HG03139 (cell line): Measurements from ENCODE around the gene LRPAP1.

ENCODE experiments used
- ATAC-seq: cut with Tn5 transposase; IDR thresholded peaks from one replicate; pipeline ENCODE4 v1.9.1; 2021; ENCODE audit not compliant: unreplicated experiment

LRPAP1 gene

GRCh38 chr4:3473996-3474765 lies 58.0 kb downstream of the LRPAP1 start:
- ATAC-seq, result no peak

- no peak for ATAC-seq
Observed at GRCh38 chr4:3473181-3473950, 58.9 kb downstream of the LRPAP1 start.

- no peak for ATAC-seq
Observed at GRCh38 chr4:3472411-3473141, 59.6 kb downstream of the LRPAP1 start.

GRCh38 chr4:3471886-3472285 lies 60.3 kb downstream of the LRPAP1 start:
- ATAC-seq, result no peak

- ATAC-seq, result no peak
Observed at GRCh38 chr4:3471098-3471760, 61.0 kb downstream of the LRPAP1 start.

GRCh38 chr4:3470244-3471097 lies 61.8 kb downstream of the LRPAP1 start:
- no peak for ATAC-seq

- no peak for ATAC-seq
Observed at GRCh38 chr4:3469386-3470243, 62.6 kb downstream of the LRPAP1 start.

GRCh38 chr4:3468804-3469203 lies 63.4 kb downstream of the LRPAP1 start:
- no peak for ATAC-seq

- no peak for ATAC-seq
Observed at GRCh38 chr4:3468154-3468553, 64.1 kb downstream of the LRPAP1 start.

GRCh38 chr4:3467601-3468031 lies 64.6 kb downstream of the LRPAP1 start:
- ATAC-seq, result no peak

- ATAC-seq, result no peak
Observed at GRCh38 chr4:3466691-3467600, 65.3 kb downstream of the LRPAP1 start.

GRCh38 chr4:3465698-3466671 lies 66.2 kb downstream of the LRPAP1 start:
- ATAC-seq, result no peak

- ATAC-seq, result no peak
Observed at GRCh38 chr4:3464911-3465697, 67.1 kb downstream of the LRPAP1 start.

- ATAC-seq, result no peak
Observed at GRCh38 chr4:3464349-3464905, 67.8 kb downstream of the LRPAP1 start.

- ATAC-seq, result no peak
Observed at GRCh38 chr4:3463556-3464348, 68.5 kb downstream of the LRPAP1 start.
